Heart left ventricle (tissue), 16 donors: Measurements from ENCODE around the gene IRAK2. TPM values are rescaled to one million over a fixed set of nuclear protein-coding genes. Genes with fewer than 3 reads are reported as not detected.
A peak's percentile ranks its signal among the peaks of the same experiment; 100 is the strongest.
"Not testable (repeated sequence)": the region's sequence is repeated elsewhere in the genome, so short reads cannot be mapped to it uniquely, and the experiment has no call there.

Experiments
- ATAC-seq, 4 donors: fragments of 200-7000 bp; cut with Tn5 transposase; one replicate each; pipeline ENCODE4 v1.9.1; 2020 to 2022; ENCODE audit warnings: moderate library complexity in 4 of 4, mild to moderate bottlenecking in 3 of 4, moderate number of reproducible peaks in 1 of 4
- DNase-seq, 5 donors: peaks; one replicate each; pipeline ENCODE4 v3.0.0-alpha.2; 2020
- H3K27ac ChIP-seq, 12 donors: fragments of 200-600 bp; sonication (generic) in 4 of 12; one replicate each; pipeline versions ENCODE4 v1.5.0 to v1.8.0; 2016 to 2022; ENCODE audit warnings: mild to moderate bottlenecking in 2 of 12
- H3K27me3 ChIP-seq, 9 donors: fragments of 200-600 bp; sonication (generic) in 2 of 9; one replicate each; pipeline versions ENCODE4 v1.5.1 to v1.8.0; 2016 to 2022; ENCODE audit warnings: mild to moderate bottlenecking in 3 of 9
- H3K36me3 ChIP-seq, 9 donors: fragments of 200-600 bp; sonication (generic) in 2 of 9; one replicate each; pipeline versions ENCODE4 v1.5.0 to v1.8.0; 2018 to 2022; ENCODE audit warnings: mild to moderate bottlenecking in 2 of 9
- H3K4me1 ChIP-seq, 12 donors: fragments of 200-600 bp; sonication (generic) in 4 of 12; one replicate each; pipeline versions ENCODE4 v1.5.0 to v1.8.0; 2016 to 2022; ENCODE audit warnings: mild to moderate bottlenecking in 3 of 12
- H3K4me3 ChIP-seq, 12 donors: fragments of 200-600 bp; sonication (generic) in 4 of 12; one replicate each; pipeline versions ENCODE4 v1.5.0 to v1.8.0; 2017 to 2022; ENCODE audit warnings: mild to moderate bottlenecking in 9 of 12, moderate library complexity in 4 of 12
- H3K9me3 ChIP-seq, 12 donors: fragments of 200-600 bp; sonication (generic) in 4 of 12; one replicate each; pipeline versions ENCODE4 v1.5.0 to v1.8.0; 2016 to 2022; ENCODE audit warnings: mild to moderate bottlenecking in 1 of 12
- POLR2A ChIP-seq, 2 donors: fragments of 450-650 bp; IDR thresholded peaks; one replicate each; pipeline ENCODE4 v1.6.1; 2017; ENCODE audit warnings: antibody characterized with exemption in 2 of 2, mild to moderate bottlenecking in 2 of 2, moderate library complexity in 2 of 2
- WGBS, 4 donors: extraction: QIAGEN DNeasy Blood & Tissue Kit in 2 of 4; methylation state at CpG; one replicate each; pipeline versions ENCODE4 v1.1.5 to v1.1.7; 2013 to 2018; 5-methylcytosine and 5-hydroxymethylcytosine counted together
- intact Hi-C, 10 donors: fragments of 100-400 bp; cut with DNase I; formaldehyde crosslinking; loops; one replicate each; pipeline versions ENCODE4 v1.11.1 to v1.14.2; 2022
- polyA plus RNA-seq, 2 donors: library from polyadenylated mRNA; stranded (reverse); fragments of 200-250 nt; gene quantifications; one replicate each; pipeline ENCODE4 v1.2.3, GENCODE V29; 2013
- total RNA-seq, 9 donors: library from RNA; depleted of rRNA in 2 of 9; stranded (reverse); fragments of >200 nt in 2 of 9; fragmentation: NEBNext Ultra II Directional in 3 of 9; extraction: Animal tissue kit (Norgen Biotek cat#: 25700) in 3 of 9; gene quantifications; one replicate each; pipeline versions ENCODE4 v1.1.0 to v1.2.4, GENCODE V29; 2016 to 2023
- TF ChIP-seq, protein P1 (sequence below), 12 donors: fragments of 200-600 bp; sonication (generic) in 4 of 12; IDR thresholded peaks; one replicate each; pipeline versions ENCODE4 v1.5.0 to v1.8.0; 2018 to 2022; ENCODE audit warnings: antibody characterized with exemption in 12 of 12, mild to moderate bottlenecking in 5 of 12
- donor health status: ischemic (EF 13 %, LVEDD 7.1; RV severe dilation, severe dysfunction).
- donor health status: healthy with polysubstance abuse.
- donor health status: DM: no; HTN: yes; CAD: no.
- donor health status: DM: no; HTN: no; CAD: no.
- donor health status: ischemic (EF 25% LVEDD 6.9; RV normal size, moderate dysfunction).
- donor health status: ischemic (EF 25% LVEDD 5.7; RV mildly dilated, moderate dysfunction).
- donor health status: healthy.
- donor health status: DM: yes; HTN: yes; CAD: no.
- donor health status: ischemic (EF 35%, LVEDD 5.7; RV mildly dilated, moderate dysfunction).
- donor health status: nonischemic (EF 11% LVEDD 7.7; RV severe dilation, severe dysfunction).
- donor health status: DM: yes; HTN: yes; CAD: no.
- donor health status: PGD.
- donor health status: ischemic (EF 29% LVEDD 5.4; RV normal size, mild dysfunction).
- donor health status: nonischemic (EF 23%, LVEDD 6.1; RV moderate dilation, normal function).

The IRAK2 gene
- total and polyA plus RNA-seq, 11 donors, result 0.46 to 6.3 (median 1.4) TPM

GRCh38 chr3:10262027-10262426, 97.3 kb downstream of the IRAK2 start:
- no peak for ATAC-seq
- H3K4me3 ChIP-seq, result no peak overlapping the region
- WGBS, 4 donors, result 53 to 66% (median 59%) methylated on average over 4 of the region's 4 CpGs
- TF ChIP-seq, protein P1, sequence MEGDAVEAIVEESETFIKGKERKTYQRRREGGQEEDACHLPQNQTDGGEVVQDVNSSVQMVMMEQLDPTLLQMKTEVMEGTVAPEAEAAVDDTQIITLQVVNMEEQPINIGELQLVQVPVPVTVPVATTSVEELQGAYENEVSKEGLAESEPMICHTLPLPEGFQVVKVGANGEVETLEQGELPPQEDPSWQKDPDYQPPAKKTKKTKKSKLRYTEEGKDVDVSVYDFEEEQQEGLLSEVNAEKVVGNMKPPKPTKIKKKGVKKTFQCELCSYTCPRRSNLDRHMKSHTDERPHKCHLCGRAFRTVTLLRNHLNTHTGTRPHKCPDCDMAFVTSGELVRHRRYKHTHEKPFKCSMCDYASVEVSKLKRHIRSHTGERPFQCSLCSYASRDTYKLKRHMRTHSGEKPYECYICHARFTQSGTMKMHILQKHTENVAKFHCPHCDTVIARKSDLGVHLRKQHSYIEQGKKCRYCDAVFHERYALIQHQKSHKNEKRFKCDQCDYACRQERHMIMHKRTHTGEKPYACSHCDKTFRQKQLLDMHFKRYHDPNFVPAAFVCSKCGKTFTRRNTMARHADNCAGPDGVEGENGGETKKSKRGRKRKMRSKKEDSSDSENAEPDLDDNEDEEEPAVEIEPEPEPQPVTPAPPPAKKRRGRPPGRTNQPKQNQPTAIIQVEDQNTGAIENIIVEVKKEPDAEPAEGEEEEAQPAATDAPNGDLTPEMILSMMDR (IDR thresholded peaks at IDR 0.05), result no peak
- TF ChIP-seq POLR2A (IDR thresholded peaks at IDR 0.05), result no peak
- no peak overlapping the region for H3K27ac ChIP-seq
- H3K4me1 ChIP-seq, result peaks cover 0 to 34% (median 1%) of the 10 kb centered on the region in 12 donors
- H3K9me3 ChIP-seq, result no peaks in the 10 kb centered on the region
- H3K36me3 ChIP-seq, result peaks cover 0 to 79% (median 50%) of the 10 kb centered on the region in 9 donors
- no peak for DNase-seq
- no peaks in the 10 kb centered on the region for H3K27me3 ChIP-seq
- intact Hi-C loops, result no loop called here

GRCh38 chr3:10263646-10264363, 99.1 kb downstream of the IRAK2 start:
- TF ChIP-seq POLR2A (IDR thresholded peaks at IDR 0.05), result no peak
- TF ChIP-seq, protein P1 (IDR thresholded peaks at IDR 0.05), result peak in 9 of 12 donors; percentile 9 to 50 (median 39)
- Histone ChIP-seq H3K36me3 (peaks cover 0 to 87% (median 64%) of the 10 kb centered on the region in 9 donors), H3K4me1 (peaks cover 0 to 44% (median 4%) of the 10 kb centered on the region in 12 donors), H3K9me3 (no peaks in the 10 kb centered on the region), H3K4me3 (peak overlapping the region in 2 of 12 donors; percentile 8 to 12), H3K27ac (peak overlapping the region in 2 of 12 donors; percentile 32 to 58), H3K27me3 (no peaks in the 10 kb centered on the region)
- intact Hi-C loops, result no loop called here
- DNase-seq (no peak), ATAC-seq (peak in 3 of 4 donors; percentile 64 to 66 (median 65))
- 68 to 69% (median 68%) methylated on average over 12 of the region's 12 CpGs for WGBS, 4 donors

DNA sequence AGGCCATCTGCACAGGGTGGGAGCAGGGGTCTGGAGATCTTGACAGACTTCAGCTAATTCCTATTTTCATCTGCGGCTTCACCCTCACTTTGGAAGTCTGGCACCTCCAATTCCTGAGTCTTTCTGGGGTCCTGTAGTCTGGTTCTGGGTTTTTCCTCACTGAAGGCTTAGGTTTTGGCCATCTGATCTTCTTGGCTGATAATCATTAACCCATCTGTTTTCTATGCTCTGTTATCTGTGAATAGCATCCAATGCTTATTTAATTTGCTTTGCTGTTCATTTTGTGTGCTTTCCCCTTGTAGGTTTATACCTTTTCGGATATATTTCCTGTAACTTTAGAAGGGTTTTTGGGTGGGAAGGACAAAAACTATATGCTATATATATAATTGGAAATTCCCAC, 101.1 kb downstream of the IRAK2 start:
- H3K9me3 ChIP-seq, result no peaks in the 10 kb centered on the region
- no peak overlapping the region for H3K4me3 ChIP-seq
- WGBS, 4 donors, result 95 to 99% (median 96%) methylated on average over 2 of the region's 2 CpGs
- TF ChIP-seq POLR2A (IDR thresholded peaks at IDR 0.05), result no peak
- TF ChIP-seq, protein P1 (IDR thresholded peaks at IDR 0.05), result no peak
- ATAC-seq (no peak), DNase-seq (no peak)
- intact Hi-C loops, result no loop called here
- H3K27ac ChIP-seq, result no peak overlapping the region
- H3K27me3 ChIP-seq, result no peaks in the 10 kb centered on the region
- peaks cover 0 to 44% (median 4%) of the 10 kb centered on the region in 12 donors for H3K4me1 ChIP-seq
- peaks cover 0 to 87% (median 59%) of the 10 kb centered on the region in 9 donors for H3K36me3 ChIP-seq

GRCh38 chr3:10266936-10267335, 102.2 kb downstream of the IRAK2 start:
- H3K4me3 ChIP-seq, ATAC-seq, DNase-seq, H3K27ac ChIP-seq, H3K9me3 ChIP-seq, intact Hi-C loops, H3K27me3 ChIP-seq: not testable (repeated sequence)
- H3K36me3 ChIP-seq, result peaks cover 0 to 87% (median 59%) of the 10 kb centered on the region in 9 donors
- peaks cover 0 to 39% (median 4%) of the 10 kb centered on the region in 12 donors for H3K4me1 ChIP-seq
- WGBS, 4 donors, result 80 to 83% (median 81%) methylated on average over 7 of the region's 7 CpGs
